ENCODE data around the gene JAKMIP2.

DNA sequence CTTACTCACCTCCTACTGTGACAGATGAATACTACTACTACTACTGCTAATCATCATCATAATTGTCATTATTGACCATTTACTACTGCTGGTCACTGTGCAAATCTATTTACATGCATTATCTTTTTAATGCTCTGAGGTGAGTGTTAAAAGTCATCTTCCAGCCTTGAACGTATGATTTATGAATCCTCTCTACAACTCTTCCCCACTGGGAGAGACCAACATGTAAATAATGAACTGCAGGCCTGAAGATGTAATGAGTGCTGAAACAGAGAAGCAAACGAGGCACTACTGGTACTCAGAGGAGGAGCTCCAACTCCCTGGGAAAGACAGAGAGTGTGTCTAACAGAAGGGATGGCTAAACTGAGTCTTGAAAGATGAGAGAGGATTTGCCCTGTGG is 95.4 kb downstream of the JAKMIP2 start:
- TF ChIP-seq CTCF (conservative IDR thresholded peaks at IDR 0.05) (no peak), EZH2 (IDR thresholded peaks at IDR 0.05; ENCODE audit: low read depth) (no peak)
